ENCODE data around the gene PIAS4. TPM values are rescaled to one million over a fixed set of nuclear protein-coding genes. Genes with fewer than 3 reads are reported as not detected.

PIAS4 gene
- total RNA-seq, 1 experiment from 2014 or later: 18.2 TPM

DNA sequence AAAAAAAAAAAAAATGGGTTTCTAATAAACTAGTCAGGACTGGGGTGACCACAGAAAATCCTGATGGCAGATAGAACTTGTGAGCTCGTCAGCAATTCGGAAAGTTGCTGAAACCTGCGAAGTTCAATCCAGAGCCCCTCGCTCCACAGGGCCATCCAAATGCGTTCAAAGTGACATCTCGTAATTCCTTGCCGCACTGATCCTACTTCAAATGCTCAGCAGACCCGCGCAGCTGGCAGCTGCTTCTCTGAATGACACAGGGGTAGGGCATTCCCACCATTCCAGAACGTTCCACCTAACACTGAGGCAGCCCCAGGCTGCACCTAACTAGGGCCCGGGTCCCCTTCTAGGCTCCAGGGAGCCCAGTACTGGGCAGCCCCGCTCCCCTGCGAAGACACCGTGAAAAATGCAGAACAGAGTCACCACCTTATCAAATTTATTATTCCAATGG, 31.9 kb upstream of the PIAS4 start:
- in situ Hi-C loops (cut with HindIII; ENCODE audit: low pct_unique_long_range_greater_than_20kb, low sequenced_read_pairs): loop anchor here (25.0 kb wide), 1 partner anchor 237 kb away; no protein-coding TSS in a partner anchor
- DNase-seq (ENCODE audit: low read depth): no peak

DNA sequence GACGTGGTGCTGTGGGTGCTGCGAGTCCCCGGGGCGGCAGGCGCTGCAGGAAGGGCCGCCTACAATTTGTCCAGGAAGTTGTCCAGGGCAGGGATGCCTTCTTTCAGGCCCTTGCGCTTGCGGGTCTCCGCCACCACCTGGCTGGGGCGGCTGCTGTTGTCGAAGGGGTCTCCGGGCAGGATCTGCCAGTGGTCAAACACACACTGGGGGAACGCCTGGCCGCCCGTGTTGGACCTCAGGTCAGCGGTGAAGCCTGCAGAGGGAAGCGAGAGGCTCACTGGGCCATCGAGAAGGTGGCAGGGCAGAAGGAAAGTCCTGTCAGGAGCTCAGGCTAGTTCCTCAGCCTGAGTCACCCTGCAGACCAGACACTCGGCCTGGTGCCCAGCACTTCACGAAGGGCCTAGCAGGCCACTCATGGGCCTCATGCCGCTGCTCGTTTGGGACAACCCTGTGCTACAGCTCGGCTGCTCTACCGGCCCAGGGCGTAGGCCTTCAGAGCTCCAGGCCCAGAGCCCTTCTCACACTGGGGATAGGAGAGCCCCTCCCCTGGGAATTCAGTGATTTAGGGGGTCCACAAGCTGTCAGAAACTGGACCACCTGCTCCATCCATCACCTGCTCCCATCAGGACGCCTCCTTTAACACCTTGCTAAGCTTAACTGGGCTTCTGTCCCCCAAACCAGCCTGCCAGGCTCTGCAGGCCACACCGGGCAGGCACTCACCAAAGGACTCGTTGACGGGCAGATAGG, 30.9 kb upstream of the PIAS4 start:
- DNase-seq (ENCODE audit: low read depth): no peak
- in situ Hi-C loops (cut with HindIII; ENCODE audit: low pct_unique_long_range_greater_than_20kb, low sequenced_read_pairs): loop anchor here (25.0 kb wide), 1 partner anchor 236 kb away; no protein-coding TSS in a partner anchor

DNA sequence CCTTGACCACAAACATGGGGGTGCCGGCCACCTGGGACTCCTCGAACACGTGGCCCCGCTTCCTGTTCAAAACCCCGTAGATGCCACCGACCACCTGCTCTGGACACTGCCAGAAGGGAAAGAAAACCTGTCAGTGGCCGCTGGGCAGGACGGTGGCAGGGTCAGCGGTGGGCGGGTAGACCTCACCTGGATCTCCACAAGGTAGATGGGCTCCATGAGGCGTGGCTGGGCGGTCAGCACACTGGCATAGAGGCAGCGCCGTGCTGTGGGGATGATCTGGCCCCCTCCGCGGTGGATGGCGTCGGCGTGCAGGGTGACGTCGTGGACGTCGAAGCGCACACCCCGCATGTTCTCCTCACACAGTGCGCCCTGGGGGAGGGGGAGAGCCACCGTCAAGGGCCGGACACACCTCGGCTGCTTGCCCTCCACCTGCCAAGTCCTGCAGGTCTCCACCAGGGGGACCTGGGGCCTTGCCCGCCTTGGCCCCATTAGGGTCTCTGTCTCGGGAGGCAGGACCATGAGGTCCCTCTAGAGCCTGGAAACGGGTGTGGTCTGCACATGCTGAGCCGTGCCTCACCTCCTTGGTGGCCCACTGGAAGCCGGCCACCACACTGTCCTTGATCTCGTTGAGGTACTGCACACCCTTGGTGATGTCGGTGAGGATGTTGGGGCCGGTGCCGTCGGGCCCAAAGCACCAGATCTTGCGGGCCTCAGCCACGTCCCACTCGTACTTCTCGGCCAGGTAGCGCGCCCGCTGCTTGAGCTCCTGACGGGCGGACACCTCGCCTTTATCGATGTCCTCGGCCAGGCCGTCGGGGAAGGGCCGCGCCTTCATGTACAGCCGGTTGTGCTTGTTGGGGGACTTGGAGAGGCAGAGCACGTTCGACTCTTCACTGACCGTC, 30.0 kb upstream of the PIAS4 start:
- in situ Hi-C loops (cut with HindIII; ENCODE audit: low pct_unique_long_range_greater_than_20kb, low sequenced_read_pairs): loop anchor here (25.0 kb wide), 1 partner anchor 235 kb away; no protein-coding TSS in a partner anchor
- DNase-seq (ENCODE audit: low read depth): no peak

DNA sequence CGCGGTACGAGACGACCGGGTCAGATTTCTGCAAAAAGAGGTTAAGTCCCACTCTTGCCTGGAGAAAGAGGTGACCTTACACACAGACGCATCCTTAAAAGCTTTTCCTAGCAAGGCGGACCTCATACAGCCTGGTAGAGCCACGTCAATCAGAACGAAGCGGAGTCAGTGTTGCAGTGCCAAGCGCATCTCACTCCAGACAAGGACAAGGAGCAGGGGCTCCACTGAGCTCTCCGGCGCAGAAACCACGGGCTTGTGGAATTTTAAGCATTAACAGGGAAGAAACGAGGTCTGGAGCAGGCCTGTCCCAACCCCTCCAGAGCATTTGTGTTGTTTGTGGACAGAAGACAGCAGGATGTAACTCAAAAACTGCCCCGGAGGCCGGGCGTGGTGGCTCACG, 29.4 kb upstream of the PIAS4 start:
- no peak for DNase-seq (ENCODE audit: low read depth)
- in situ Hi-C loops (cut with HindIII; ENCODE audit: low pct_unique_long_range_greater_than_20kb, low sequenced_read_pairs): loop anchor here (25.0 kb wide), 1 partner anchor 234 kb away; no protein-coding TSS in a partner anchor

DNA sequence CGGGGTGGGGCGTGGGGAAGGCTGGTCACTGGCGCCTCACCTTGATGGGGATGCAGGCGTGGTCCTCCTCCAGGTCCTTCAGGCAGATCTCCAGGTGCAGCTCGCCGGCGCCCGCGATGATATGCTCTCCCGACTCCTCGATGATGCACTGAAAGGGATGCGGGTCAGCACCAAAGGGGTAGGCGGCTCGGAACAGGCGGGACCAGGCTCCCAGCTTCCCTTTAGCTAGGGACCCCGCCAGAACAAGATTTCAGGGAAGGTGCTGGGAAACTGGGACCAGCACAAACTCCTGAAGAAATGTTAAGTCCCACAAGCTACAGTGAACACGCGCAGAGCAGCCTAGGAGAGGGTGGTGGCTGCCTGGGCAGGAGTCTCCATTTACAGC, 28.3 kb upstream of the PIAS4 start:
- in situ Hi-C loops (cut with HindIII; ENCODE audit: low pct_unique_long_range_greater_than_20kb, low sequenced_read_pairs): loop anchor here (25.0 kb wide), 1 partner anchor 233 kb away; no protein-coding TSS in a partner anchor
- DNase-seq (ENCODE audit: low read depth): no peak

DNA sequence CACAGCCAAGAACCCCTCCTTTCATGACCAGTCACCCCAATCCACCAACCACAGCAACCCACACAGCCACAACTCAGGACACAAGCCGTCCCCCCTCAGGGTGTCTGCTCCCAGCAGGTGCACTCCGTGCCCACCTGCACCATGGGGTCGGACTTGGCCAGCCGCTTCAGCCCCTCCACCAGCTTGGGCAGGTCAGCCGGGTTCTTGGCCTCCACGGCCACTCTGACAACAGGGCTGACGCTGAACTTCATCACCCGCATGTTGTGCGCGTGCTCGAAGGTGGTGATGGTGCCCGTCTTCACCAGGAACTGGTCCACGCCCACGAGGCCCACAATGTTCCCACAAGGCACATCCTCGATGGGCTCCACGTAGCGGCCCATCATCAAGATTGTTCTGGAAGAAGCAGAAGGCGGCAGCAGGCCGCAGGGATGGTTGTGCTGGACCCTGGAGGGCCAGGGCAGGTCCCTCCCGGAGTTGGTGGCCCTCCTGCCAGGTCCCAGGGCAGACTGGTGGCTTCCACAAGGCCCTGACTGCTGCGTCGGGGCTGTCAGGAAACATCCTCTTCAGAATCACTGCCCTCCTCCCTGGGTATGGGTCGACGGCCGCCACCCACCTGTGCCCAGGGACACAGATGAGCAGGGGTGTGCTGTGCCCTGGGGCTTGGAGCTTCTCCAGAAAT, 27.7 kb upstream of the PIAS4 start:
- no peak for DNase-seq (ENCODE audit: low read depth)
- in situ Hi-C loops (cut with HindIII; ENCODE audit: low pct_unique_long_range_greater_than_20kb, low sequenced_read_pairs): loop anchor here (25.0 kb wide), 1 partner anchor 232 kb away; no protein-coding TSS in a partner anchor

DNA sequence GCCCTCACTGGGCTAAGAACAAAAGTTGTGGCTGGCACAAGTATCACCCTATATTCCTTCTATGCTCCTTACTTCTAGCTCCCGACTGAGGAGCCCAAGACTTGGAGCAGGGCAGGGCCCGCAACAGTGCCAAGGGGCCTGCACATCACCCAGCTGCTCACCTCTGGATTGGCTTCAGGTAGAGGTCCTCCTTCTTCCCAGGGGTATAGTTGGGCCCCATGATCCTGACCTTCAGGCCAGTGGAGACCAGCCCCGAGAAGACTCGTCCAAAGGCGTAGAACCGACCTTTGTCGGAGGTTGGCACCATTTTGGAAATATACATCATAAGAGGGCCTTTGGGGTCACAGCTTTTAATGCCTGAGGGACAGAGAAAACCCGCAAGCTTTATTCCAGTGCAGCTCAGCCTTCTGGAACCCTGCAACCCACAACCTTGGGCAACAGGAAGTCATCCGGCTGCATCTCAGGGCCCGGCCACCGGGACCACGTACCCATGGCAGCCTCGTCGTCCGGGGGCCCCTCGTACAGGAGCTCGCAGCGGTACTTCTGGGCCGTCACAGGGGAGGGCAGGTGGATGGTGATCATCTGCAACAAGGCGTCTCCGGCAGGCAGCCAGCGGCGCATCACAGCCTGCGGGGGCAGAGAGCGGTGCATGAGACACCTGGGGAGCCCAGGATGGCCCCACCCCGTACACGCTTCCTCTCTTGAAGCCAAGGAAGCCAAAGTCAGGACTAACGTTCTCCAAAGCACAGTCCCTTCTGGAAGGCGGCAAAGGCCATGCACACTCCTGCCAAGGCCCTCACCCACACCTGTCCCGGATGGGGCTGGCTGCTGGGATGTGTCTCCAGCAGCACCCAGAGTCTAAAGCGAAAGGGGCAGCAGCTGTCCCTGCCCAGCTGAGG, 26.9 kb upstream of the PIAS4 start:
- no peak for DNase-seq (ENCODE audit: low read depth)
- in situ Hi-C loops (cut with HindIII; ENCODE audit: low pct_unique_long_range_greater_than_20kb, low sequenced_read_pairs): loop anchor here (25.0 kb wide), 1 partner anchor 232 kb away; no protein-coding TSS in a partner anchor

DNA sequence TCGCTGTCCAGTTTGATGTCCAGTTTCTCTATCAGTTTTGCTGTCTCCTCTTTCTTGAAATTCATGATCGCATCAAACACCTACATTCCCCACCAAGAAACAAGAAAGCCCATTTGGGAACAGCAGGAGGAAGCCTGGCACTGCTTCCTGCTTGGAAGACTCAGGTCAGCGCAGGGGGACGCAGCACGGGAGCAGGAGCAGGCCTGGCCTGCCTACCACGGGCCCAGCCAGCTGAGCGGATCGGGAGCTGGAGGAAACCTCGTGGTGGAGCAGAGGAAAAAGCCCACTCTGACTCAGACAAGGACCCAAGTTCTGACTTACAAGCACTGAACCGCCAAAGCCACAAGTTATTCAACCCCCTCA, 26.2 kb upstream of the PIAS4 start:
- in situ Hi-C loops (cut with HindIII; ENCODE audit: low pct_unique_long_range_greater_than_20kb, low sequenced_read_pairs): loop anchor here (25.0 kb wide), 1 partner anchor 231 kb away; no protein-coding TSS in a partner anchor
- DNase-seq (ENCODE audit: low read depth): no peak

DNA sequence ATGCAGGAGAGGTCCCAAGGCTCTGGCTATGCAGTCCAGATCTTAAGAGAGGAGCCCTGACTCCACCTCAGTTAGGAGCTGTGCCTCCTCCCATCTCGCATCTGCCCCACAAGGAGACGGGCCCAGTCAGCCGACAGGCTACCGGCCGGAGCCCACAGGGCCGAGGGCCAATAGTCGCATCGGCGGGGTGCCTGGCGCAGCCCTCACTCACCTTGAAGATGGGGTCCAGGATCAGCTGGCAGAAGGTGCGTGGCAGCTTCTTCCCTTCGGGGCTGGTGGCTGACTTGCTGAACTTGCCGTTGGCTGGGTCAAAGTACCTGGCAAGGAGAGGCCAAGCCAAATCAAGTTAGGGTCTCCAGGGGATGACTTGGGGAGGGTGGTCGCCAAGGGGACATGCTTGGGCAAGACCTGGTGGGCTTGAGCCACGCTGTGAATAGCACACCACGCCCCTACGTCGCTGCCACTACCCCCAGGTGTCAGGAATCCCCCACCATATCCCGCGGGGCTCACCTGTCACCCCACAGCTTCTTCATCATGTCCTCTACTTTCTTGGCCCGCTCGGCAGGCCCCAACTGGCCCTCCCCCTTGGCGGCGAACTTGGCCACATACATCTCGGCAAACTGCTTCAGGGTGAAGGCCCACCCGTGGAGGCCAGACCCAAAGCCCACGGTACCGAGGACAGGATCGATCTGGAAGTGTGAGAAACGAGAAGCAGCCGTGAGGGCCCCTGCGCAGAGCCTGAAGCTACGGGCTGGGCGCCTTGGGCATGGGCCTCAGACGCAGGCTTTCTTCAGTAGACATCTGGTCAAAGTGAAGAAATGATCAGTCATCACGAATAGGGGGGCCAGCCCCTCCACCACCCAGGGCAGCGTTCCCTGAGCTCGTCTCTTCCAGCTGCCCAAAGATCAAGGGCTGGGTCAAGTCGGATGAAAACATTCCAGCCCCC, 25.5 kb upstream of the PIAS4 start:
- no peak for DNase-seq (ENCODE audit: low read depth)
- in situ Hi-C loops (cut with HindIII; ENCODE audit: low pct_unique_long_range_greater_than_20kb, low sequenced_read_pairs): loop anchor here (25.0 kb wide), 1 partner anchor 230 kb away; no protein-coding TSS in a partner anchor

DNA sequence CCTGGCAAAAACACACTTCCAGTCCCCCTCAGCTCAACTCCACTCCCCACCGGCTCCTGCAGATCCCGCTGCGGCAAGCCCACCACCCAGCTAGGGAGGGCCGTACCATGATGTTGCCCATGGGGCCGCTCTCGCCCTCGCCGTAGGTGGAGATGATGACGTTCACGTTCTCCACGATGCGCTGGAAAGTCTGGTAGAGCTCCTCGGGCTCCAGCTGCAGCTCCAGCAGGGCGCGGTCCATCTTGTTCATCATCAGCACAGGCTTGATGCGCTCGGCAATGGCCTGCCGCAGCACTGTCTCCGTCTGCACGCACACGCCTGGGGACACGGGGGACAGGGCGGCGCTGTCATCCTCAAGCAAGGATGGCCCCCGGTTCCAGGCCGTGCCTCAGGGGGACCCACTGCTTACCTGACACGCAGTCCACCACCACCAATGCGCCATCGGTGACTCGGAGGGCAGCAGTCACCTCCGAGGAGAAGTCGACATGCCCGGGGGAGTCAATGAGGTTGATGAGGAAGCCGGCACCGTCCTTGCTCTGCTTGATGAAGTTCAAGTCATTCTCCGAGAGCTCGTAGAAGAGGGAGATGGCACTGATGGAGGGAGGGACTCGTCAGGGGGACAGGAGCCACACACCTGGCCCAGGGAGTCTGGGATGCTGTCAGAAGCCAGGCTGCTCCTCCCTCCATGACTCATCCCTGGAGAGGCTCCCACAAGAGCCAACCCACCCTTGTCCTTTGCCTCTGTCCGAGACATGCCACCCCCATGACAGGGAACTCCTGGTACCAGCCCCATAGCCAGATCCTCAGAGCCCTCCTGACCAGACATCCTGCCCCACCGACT, 24.6 kb upstream of the PIAS4 start:
- DNase-seq (ENCODE audit: low read depth): no peak

DNA sequence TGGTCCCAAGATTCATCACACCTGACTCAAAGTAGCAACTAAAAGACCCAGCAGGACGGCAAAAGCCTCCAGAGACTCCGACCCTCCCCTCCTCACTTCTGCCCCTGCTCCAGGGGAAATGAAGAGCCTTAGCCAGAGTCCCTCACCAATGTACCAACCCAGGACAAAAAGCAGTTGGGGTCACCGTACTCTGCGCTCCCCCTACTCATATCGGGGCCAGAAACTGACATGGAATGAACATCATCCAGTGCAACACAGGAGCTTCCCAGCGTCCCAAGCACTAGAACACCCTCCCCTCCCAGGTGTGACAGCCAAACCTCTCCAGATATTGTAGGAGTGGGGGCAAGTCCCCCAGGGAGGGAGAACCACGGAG, 24.0 kb upstream of the PIAS4 start:
- in situ Hi-C loops (cut with HindIII; ENCODE audit: low pct_unique_long_range_greater_than_20kb, low sequenced_read_pairs): loop anchor here (25.0 kb wide), 1 partner anchor 229 kb away; no protein-coding TSS in a partner anchor
- DNase-seq (ENCODE audit: low read depth): no peak

More for the DNA sequence above, 24.6 kb upstream of the PIAS4 start:
- in situ Hi-C loops (cut with HindIII; ENCODE audit: low pct_unique_long_range_greater_than_20kb, low sequenced_read_pairs): loop anchor here (25.0 kb wide), 1 partner anchor 229 kb away; no protein-coding TSS in a partner anchor

DNA sequence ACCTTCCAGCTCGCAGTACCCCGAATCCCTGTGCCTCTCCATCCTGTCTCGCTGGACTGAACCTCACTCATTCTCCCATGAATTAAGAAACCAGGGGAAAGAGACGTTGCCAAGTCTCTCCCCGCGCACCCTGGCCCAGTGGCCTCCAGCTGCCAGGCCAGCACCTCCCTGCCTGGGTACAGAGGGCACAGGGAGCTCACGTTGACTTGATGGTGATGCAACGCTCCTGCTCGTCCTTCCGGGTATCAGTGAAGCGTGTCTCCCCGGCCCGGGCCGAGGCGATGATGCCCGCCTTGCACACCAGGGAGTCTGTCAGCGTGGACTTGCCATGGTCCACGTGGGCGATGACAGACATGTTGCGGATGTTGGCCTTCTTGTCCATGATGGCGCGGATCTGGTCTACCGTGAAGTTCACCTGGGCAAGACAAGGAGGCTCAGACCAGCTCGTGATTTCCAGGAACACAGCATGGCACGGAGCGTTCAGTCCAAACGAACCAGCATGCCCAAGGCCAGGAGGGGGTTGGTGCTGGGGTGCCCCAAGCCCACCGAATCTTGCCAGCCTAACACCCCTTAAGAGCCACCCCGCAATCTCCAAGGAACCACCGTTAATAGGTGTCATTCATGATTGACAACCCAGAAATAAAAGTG, 23.5 kb upstream of the PIAS4 start:
- DNase-seq (ENCODE audit: low read depth): peak; percentile 69
- in situ Hi-C loops (cut with HindIII; ENCODE audit: low pct_unique_long_range_greater_than_20kb, low sequenced_read_pairs): loop anchor here (25.0 kb wide), 1 partner anchor 228 kb away; no protein-coding TSS in a partner anchor

DNA sequence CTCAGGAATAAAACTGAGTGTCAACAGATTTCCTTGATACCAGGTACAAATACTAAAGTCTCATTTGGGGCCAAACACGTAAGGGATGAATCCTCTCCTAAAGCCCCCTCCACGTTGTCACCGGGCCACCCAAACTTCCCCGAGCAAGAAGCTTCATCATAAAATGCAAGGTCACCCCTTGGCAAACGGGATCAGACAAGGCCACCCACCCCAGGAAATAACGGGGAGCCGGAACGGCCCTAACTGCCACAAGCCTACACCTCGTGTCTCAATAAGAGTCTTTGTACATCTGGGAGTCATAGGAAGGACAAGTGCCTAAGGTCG, 23.0 kb upstream of the PIAS4 start:
- in situ Hi-C loops (cut with HindIII; ENCODE audit: low pct_unique_long_range_greater_than_20kb, low sequenced_read_pairs): loop anchor here (25.0 kb wide), 1 partner anchor 228 kb away; no protein-coding TSS in a partner anchor

DNA sequence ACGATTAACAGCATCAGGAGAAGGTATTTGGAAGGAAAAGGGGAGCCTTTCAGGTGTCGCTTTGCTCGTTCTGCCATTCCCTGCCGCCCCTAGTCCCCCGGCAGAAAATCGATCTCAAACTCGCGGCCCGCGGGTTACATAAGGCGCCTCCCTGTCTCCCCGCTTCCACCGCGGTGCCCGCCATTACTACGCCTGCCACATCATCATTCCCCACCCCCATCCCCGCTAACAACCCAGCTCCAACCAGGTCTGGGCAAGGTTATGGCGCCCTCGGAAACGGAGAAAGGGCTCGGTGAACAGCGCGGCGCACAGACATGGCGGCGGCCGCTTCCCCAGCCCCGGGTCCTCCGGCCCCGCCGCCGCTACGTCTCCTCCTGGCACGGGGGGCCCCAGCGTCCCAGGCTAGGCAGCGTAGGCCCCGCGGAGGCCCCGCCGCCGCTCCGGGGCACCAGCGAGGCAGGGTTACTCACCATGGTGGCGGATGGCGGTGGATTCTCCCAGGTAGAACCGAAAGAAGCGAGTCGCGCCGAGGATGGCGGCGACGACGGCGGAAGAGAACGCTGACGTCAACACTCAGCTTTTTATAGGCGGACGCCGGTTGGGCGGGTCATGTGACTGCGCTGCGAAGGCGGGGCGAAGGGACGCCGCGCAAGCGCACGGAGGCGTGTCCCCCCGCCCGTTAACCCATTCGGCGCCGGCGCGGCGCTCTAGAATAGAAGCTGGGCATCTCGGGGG, 22.5 kb upstream of the PIAS4 start, which contains the start of gene EEF2:
TSS of gene EEF2 (minus strand) at position 556 of the 735 bp plus-strand sequence. CDS start at position 473, 83 bp downstream.
- peak; percentile 85 for DNase-seq (ENCODE audit: low read depth)
- in situ Hi-C loops (cut with HindIII; ENCODE audit: low pct_unique_long_range_greater_than_20kb, low sequenced_read_pairs): loop anchor here (25.0 kb wide), 1 partner anchor 227 kb away; no protein-coding TSS in a partner anchor

More for the DNA sequence above, 23.0 kb upstream of the PIAS4 start:
- no peak for DNase-seq (ENCODE audit: low read depth)
